HEK293 (cell line): ENCODE data around the gene AQR.

ENCODE experiments used
- ATF2 ChIP-seq: fragments of 450-650 bp; formaldehyde crosslinking; IDR thresholded peaks from 2 replicates; pipeline ENCODE4 v1.5.1; 2016; ENCODE audit warnings: missing biosample characterization, missing genetic modification characterization, low read depth
- CTCF ChIP-seq: fragments of 450-650 bp; formaldehyde crosslinking; IDR thresholded peaks from 2 replicates; pipeline ENCODE4 v1.5.1; 2016; ENCODE audit warnings: missing biosample characterization, missing genetic modification characterization
- ZNF114 ChIP-seq: fragments of 450-650 bp; formaldehyde crosslinking; IDR thresholded peaks from 2 replicates; pipeline ENCODE4 v1.5.0; 2017; ENCODE audit warnings: missing biosample characterization, missing genetic modification characterization
- ZNF169 ChIP-seq: fragments of 450-650 bp; formaldehyde crosslinking; IDR thresholded peaks from 2 replicates; pipeline ENCODE4 v1.5.1; 2016; ENCODE audit warnings: missing biosample characterization, missing genetic modification characterization
- ZNF621 ChIP-seq: fragments of 450-650 bp; formaldehyde crosslinking; IDR thresholded peaks from 2 replicates; pipeline ENCODE4 v1.5.1; 2017; ENCODE audit warnings: missing biosample characterization, missing genetic modification characterization
- ZNF768 ChIP-seq: fragments of 450-650 bp; formaldehyde crosslinking; IDR thresholded peaks from 2 replicates; pipeline ENCODE4 v1.5.1; 2018; ENCODE audit warnings: missing biosample characterization, mild to moderate bottlenecking, missing genetic modification characterization
- ZNF792 ChIP-seq: fragments of 450-650 bp; formaldehyde crosslinking; IDR thresholded peaks from 2 replicates; pipeline ENCODE4 v1.5.1; 2016; ENCODE audit warnings: missing biosample characterization, missing genetic modification characterization
- TF ChIP-seq, protein P1 (sequence below): fragments of 450-650 bp; IDR thresholded peaks from 2 replicates; pipeline ENCODE4 v1.5.1; 2018; ENCODE audit warnings: missing biosample characterization, mild to moderate bottlenecking, missing genetic modification characterization
- TF ChIP-seq, protein P2 (sequence below): fragments of 450-650 bp; formaldehyde crosslinking; conservative IDR thresholded peaks from 2 replicates; pipeline ENCODE4 v1.5.1; 2016; ENCODE audit warnings: low read depth, missing biosample characterization, missing genetic modification characterization

DNA sequence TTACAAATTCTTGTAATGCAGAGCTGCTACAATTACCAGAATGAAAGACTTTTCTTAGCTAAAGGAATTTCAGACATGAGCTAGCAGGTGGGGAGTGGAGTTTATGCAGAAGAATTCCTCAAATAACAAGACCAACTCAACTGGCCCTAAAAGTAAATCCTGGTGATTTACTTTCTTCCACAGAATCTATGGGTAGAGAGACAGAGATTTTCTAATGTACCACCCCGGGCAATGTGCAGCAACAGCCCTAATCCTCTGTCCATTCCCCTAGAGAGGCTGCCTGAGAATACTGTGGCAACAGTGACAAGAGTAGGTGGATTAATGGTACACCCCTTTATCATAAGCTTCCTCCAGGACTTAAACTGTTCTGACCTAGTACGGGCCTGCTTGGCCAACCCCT lies 55.2 kb downstream of the AQR start:
- no peak for TF ChIP-seq ZNF768 (tag by site-specific recombination)
- no peak for TF ChIP-seq ZNF621 (tag by site-specific recombination)
- no peak for TF ChIP-seq ATF2 (tag by site-specific recombination)
- TF ChIP-seq CTCF (tag by site-specific recombination), result no peak
- TF ChIP-seq, protein P1, sequence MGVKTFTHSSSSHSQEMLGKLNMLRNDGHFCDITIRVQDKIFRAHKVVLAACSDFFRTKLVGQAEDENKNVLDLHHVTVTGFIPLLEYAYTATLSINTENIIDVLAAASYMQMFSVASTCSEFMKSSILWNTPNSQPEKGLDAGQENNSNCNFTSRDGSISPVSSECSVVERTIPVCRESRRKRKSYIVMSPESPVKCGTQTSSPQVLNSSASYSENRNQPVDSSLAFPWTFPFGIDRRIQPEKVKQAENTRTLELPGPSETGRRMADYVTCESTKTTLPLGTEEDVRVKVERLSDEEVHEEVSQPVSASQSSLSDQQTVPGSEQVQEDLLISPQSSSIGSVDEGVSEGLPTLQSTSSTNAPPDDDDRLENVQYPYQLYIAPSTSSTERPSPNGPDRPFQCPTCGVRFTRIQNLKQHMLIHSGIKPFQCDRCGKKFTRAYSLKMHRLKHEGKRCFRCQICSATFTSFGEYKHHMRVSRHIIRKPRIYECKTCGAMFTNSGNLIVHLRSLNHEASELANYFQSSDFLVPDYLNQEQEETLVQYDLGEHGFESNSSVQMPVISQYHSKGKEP (tag by site-specific recombination), result no peak
- TF ChIP-seq, protein P2, sequence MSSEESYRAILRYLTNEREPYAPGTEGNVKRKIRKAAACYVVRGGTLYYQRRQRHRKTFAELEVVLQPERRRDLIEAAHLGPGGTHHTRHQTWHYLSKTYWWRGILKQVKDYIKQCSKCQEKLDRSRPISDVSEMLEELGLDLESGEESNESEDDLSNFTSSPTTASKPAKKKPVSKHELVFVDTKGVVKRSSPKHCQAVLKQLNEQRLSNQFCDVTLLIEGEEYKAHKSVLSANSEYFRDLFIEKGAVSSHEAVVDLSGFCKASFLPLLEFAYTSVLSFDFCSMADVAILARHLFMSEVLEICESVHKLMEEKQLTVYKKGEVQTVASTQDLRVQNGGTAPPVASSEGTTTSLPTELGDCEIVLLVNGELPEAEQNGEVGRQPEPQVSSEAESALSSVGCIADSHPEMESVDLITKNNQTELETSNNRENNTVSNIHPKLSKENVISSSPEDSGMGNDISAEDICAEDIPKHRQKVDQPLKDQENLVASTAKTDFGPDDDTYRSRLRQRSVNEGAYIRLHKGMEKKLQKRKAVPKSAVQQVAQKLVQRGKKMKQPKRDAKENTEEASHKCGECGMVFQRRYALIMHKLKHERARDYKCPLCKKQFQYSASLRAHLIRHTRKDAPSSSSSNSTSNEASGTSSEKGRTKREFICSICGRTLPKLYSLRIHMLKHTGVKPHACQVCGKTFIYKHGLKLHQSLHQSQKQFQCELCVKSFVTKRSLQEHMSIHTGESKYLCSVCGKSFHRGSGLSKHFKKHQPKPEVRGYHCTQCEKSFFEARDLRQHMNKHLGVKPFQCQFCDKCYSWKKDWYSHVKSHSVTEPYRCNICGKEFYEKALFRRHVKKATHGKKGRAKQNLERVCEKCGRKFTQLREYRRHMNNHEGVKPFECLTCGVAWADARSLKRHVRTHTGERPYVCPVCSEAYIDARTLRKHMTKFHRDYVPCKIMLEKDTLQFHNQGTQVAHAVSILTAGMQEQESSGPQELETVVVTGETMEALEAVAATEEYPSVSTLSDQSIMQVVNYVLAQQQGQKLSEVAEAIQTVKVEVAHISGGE (tag by site-specific recombination), result no peak
- no peak for TF ChIP-seq ZNF792
- no peak for TF ChIP-seq ZNF169 (tag by site-specific recombination)
- no peak for TF ChIP-seq ZNF114 (tag by site-specific recombination)
